Adipocyte (in vitro differentiated cells): Measurements from ENCODE around the gene CAMK1G.
A peak's percentile ranks its signal among the peaks of the same experiment; 100 is the strongest.

Source experiments
- DNase-seq: peaks from one replicate; pipeline ENCODE4 v3.0.0-alpha.2; 2015; ENCODE audit warnings: low read depth
- H3K27me3 ChIP-seq: replicated peaks from 2 replicates; pipeline ENCODE4 v1.7.0; 2013; ENCODE audit warnings: mild to moderate bottlenecking, low read length, moderate library complexity; ENCODE audit not compliant: control insufficient read depth, insufficient read depth
- H3K36me3 ChIP-seq: 2 replicates; pipeline ENCODE4 v1.7.0; 2013; ENCODE audit warnings: low read length, mild to moderate bottlenecking, moderate library complexity; ENCODE audit not compliant: control insufficient read depth, insufficient read depth, severe bottlenecking
- H3K4me1 ChIP-seq: 2 replicates; pipeline ENCODE4 v1.7.0; 2013; ENCODE audit warnings: mild to moderate bottlenecking, low read length, moderate library complexity; ENCODE audit not compliant: control insufficient read depth, insufficient read depth
- H3K4me3 ChIP-seq: 2 replicates; pipeline ENCODE4 v1.7.0; 2013; ENCODE audit warnings: mild to moderate bottlenecking, low read length, moderate library complexity
- H3K9ac ChIP-seq: 2 replicates; pipeline ENCODE4 v1.7.0; 2013; ENCODE audit warnings: mild to moderate bottlenecking, low read length, moderate library complexity
- H3K9me3 ChIP-seq: 2 replicates; pipeline ENCODE4 v1.7.0; 2013; ENCODE audit warnings: mild to moderate bottlenecking, low read length, moderate library complexity; ENCODE audit not compliant: control insufficient read depth

The CAMK1G gene

DNA sequence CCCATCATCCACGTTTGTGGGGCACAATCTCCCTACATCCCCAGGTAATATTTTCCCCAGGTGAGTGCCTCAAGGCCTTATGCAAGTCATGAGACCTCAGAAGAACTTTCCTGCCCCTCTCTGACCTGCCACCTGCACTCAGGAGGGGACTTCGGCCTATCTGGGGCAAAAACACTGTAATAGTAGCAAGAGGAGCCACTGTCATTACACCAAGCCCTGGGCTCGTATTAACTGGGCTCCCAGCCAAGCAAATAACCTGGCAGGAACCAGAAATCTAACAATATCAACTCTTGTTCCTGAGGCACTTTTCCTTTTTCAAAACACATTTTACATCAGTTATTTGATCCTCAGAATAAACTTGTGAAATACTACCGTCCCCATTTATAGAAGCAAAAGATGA is 37.8 kb downstream of the CAMK1G start:
- H3K4me1 ChIP-seq, result peaks cover 12% of the 10 kb centered on the region
- H3K36me3 ChIP-seq, result peaks cover 39% of the 10 kb centered on the region
- H3K9me3 ChIP-seq, result no peaks in the 10 kb centered on the region
- no peak overlapping the region for H3K4me3 ChIP-seq
- DNase-seq, result no peak
- H3K27me3 ChIP-seq, result no peaks in the 10 kb centered on the region
- H3K9ac ChIP-seq, result no peak overlapping the region

DNA sequence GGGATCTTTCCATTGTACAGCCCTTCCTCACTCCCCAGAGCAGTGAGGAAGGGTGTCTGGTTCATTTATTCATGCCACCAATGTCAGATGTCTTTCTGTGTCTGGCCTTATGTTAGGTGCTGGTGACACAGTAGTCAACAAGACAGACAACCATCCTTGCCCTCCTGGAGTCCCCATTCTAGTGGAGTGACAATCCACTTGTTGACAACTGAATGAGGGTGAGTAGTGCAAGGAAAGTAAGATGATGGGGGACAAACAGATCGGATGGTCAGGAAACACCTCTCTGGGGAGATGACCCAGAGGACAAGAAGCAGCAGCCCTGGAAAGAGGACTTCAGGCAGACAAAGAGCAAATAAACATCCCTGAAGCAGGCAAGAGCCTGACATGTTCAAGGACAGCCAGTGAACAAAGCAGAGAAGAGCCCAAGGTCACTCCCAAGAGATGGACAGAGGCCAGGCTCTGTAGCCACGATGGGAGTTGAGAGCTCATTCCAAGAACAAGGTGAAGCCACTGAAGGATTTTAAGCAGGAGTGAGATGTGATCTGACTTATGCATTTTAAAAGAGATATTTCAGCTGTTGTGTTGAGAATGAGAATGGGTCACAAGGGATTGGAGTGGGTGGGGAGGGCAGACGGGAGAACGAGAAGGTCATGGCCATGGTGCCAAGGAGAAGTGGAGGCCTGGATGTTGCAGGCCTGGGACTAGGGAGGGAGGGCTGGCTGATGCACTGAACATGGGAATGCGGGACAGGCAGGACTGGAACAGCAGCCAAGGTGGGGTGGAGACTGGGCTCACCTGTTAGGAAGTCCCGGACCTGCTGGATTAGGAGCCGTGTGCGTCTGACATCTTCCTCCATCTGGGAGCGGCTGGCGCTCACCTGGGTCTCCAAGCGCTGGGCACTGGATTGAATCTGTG is 38.5 kb downstream of the CAMK1G start:
- Histone ChIP-seq H3K4me3 (no peak overlapping the region), H3K4me1 (peaks cover 12% of the 10 kb centered on the region), H3K36me3 (peaks cover 31% of the 10 kb centered on the region), H3K9ac (no peak overlapping the region), H3K9me3 (no peaks in the 10 kb centered on the region), H3K27me3 (no peaks in the 10 kb centered on the region)
- DNase-seq, result no peak

DNA sequence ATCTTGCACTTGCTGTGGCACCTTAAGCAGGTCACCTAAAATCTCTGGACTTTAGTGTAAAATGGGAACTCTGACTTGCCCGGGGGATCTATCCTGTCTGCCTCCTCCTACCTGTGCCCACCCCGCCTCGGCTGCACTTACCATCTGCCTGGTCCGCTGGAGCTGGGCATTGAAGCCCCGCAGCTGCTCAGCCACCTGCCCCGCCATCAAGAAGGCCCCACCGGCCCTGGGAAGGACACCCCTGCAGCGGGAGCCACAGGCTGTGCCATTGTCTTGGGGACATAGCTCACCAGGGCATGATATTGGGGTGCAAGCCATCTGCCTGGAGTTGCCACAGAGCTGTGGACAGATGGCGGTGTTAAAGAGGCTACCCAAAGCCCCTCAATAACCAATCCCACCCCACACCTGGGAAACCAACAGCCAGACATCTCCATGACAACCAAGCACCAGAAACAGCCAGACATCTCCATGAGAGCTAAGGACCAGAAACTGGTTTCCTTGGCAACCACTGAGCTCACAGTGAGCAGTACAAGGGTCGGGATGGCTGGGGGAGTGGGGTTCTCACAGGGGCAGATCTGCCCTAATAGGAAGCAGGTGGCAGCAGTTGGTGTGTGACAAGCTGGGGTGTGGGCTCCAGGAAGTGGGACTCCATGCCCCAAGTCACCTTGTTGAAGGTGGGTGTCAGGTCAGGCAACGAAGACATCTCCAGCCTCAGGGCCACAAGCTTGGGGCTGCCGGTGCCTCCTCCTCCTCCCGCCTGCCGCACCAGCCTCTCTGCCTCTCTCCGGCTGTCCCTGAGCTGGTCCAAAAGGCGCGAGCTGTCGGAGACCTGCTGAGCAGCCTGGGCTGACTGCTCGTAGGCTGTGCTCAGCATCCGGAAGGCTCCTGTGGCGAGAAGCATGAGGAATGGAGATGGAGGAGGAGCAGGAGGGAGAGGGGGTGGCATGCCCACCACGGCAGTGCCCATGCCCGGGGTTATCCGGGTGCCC is 39.6 kb downstream of the CAMK1G start:
- Histone ChIP-seq H3K27me3 (no peaks in the 10 kb centered on the region), H3K9me3 (no peaks in the 10 kb centered on the region), H3K9ac (no peak overlapping the region), H3K36me3 (peaks cover 20% of the 10 kb centered on the region), H3K4me3 (no peak overlapping the region), H3K4me1 (peaks cover 16% of the 10 kb centered on the region)
- DNase-seq, result no peak

DNA sequence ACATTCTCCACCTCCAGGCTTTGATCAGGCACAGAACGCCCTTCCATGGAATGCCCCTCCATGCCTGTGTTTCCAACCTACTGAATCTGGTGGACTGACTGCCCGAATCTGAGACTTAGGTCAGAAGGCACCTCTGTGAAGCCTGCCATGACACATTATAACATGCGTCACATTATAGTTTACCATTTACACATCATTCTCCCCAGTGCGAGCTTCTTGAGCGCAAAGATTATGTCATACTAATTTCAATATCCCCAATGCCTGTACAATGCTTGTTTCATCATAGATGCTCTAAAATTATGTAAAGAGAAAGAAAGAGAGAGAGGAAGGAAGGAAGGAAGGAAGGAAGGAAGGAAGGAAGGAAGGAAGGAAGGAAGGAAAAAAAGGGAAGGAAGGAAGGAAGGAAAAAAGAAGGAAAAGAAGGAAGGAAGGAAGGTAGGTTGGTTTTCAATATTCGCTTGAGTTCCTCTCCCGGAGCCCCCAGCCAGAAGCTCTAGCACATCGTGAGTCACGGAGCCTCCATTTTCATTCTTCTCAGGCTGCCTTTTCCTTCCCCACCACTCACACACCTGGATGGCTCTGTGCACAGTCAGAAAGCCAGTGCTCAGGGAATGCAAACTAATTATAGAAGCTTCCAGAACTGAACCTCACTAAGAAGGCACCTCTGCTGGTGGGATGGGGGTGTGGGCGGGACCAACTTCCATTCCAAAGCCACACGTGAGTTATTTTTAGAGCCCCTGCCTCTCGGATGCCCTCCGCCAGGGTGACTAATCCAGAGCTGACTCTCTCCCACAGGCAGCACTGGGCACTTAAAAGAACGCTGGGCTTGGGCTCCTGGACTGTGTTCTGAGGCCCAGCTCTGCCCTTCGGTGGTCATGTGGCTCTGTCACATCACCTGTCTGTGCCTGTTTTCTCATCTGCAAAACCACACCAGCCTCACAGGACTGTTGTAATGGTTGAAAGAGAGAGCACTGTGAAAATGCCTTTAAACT is 41.3 kb downstream of the CAMK1G start:
- H3K36me3 ChIP-seq, result peaks cover 20% of the 10 kb centered on the region
- no peak overlapping the region for H3K4me3 ChIP-seq
- peaks cover 14% of the 10 kb centered on the region for H3K4me1 ChIP-seq
- H3K27me3 ChIP-seq, result no peaks in the 10 kb centered on the region
- no peaks in the 10 kb centered on the region for H3K9me3 ChIP-seq
- no peak overlapping the region for H3K9ac ChIP-seq
- no peak for DNase-seq

DNA sequence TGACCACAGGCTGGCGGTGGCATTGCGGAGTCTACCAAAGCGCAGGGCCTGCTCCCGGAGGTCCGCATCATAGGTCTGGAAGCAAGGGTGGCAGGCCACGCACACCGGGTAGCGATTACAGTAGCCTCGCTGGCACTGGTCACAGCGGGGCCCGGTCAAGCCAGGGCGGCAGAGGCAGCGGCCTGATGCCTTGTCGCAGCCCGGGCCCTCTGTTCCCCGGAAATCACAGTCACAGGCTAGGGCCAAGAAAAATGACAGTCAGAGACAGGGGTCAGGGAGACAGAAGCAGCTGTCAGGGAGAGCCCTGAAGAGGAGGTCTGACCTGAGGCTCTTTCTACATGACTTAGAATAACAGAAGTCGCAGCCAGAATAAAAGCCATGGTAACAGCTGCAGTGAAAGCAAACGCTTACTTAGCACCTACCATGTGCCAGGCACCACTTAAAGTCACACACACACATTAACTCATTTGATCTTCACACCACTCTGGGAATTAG is 42.3 kb downstream of the CAMK1G start:
- Histone ChIP-seq H3K27me3 (no peaks in the 10 kb centered on the region), H3K36me3 (peaks cover 20% of the 10 kb centered on the region), H3K9me3 (no peaks in the 10 kb centered on the region), H3K9ac (no peak overlapping the region), H3K4me3 (no peak overlapping the region), H3K4me1 (peaks cover 7% of the 10 kb centered on the region)
- no peak for DNase-seq

DNA sequence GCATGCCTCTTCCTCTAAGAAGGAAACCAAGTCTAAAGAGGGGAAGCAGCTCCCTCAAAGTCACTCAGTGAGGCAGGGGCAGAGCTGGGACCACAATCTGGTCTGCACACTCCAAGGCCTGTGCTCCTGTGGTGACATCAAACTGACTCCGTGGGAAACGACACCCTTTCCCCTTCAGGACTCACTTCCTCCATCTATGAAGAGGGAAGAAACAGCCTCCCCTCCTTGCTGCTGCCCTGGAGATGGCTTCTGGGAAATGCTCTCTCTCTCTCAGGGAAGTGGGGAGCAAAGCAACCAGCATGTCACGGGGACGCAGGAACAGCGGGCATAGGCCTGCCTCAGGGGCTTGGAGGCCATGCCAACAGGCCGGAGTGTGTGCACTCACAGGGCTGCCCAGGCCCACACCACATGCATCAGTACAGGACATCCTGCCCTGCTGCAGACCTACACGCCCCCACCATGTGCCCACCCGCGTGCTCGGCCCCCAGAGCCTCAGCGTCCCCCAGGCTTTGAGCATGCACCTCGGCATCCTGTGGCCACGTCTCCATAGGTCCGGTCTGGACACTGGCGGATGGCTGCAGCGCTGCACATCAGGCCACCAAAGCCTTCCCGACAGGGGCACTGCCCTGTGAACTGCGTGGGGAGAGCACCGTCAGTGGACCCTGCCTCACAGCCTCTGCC is 43.0 kb downstream of the CAMK1G start:
- peaks cover 7% of the 10 kb centered on the region for H3K4me1 ChIP-seq
- no peak overlapping the region for H3K4me3 ChIP-seq
- no peaks in the 10 kb centered on the region for H3K9me3 ChIP-seq
- DNase-seq, result no peak
- no peak overlapping the region for H3K9ac ChIP-seq
- H3K36me3 ChIP-seq, result peaks cover 20% of the 10 kb centered on the region
- H3K27me3 ChIP-seq, result no peaks in the 10 kb centered on the region

DNA sequence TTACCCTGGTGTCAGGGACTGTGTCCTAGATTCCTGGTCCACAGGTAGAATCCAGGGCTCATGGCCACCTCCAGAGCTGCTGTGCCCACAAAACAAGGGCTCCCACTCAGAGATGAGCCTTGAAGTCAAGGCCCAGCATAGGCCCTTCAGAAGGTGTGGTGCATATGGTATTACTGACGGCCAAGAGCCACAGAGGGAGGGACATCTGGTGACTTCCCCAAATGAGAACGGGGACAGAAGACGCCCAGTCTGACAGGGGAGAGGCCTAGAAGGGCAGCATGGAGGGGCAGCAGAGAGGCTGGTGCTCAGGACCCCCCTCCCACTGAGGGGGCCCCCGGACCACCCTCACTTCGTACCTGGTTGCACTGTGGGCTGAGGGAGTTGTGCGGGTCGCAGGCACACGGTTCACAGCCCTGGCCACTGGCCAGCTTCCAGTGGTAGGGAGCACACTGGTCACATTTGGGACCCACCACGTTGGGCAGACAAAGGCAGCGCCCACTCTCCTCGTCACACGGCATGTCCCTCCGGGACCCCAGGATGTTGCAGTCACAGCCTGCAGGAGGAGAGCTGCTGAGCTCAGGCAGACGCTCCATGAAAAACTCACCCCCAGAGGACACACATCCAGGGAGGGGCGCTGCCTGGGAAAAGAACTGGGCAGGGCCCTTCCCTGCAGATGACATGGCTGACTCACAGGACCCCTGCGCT is 43.7 kb downstream of the CAMK1G start:
- no peaks in the 10 kb centered on the region for H3K27me3 ChIP-seq
- H3K9ac ChIP-seq, result no peak overlapping the region
- no peak overlapping the region for H3K4me3 ChIP-seq
- H3K9me3 ChIP-seq, result no peaks in the 10 kb centered on the region
- DNase-seq, result no peak
- H3K36me3 ChIP-seq, result peaks cover 17% of the 10 kb centered on the region
- peaks cover 7% of the 10 kb centered on the region for H3K4me1 ChIP-seq

DNA sequence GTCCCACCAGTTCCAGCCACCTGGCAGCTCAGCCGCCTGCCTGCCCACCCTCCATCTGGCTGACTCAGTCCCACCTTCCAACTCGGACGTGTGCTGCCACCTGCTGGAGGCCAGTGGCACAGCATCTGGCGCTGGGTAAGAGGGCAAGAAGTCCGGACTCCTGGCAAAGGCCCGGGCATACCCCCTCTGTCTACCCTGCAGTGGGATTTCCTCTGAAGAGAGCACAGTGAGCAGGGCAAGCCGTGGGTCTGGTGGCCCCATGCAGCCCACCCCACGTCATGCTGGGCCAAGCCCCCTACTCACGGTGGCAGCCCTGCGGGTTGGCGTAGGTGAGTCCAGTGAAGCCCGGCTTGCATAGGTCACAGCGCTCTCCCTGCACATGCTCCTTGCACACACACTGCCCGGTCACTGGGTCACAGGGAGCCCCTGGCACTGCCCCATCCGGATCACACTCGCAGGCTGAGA is 44.2 kb downstream of the CAMK1G start:
- Histone ChIP-seq H3K4me3 (no peak overlapping the region), H3K27me3 (no peaks in the 10 kb centered on the region), H3K4me1 (peaks cover 7% of the 10 kb centered on the region), H3K9ac (no peak overlapping the region), H3K9me3 (no peaks in the 10 kb centered on the region), H3K36me3 (peaks cover 11% of the 10 kb centered on the region)
- DNase-seq, result peak; percentile 82

DNA sequence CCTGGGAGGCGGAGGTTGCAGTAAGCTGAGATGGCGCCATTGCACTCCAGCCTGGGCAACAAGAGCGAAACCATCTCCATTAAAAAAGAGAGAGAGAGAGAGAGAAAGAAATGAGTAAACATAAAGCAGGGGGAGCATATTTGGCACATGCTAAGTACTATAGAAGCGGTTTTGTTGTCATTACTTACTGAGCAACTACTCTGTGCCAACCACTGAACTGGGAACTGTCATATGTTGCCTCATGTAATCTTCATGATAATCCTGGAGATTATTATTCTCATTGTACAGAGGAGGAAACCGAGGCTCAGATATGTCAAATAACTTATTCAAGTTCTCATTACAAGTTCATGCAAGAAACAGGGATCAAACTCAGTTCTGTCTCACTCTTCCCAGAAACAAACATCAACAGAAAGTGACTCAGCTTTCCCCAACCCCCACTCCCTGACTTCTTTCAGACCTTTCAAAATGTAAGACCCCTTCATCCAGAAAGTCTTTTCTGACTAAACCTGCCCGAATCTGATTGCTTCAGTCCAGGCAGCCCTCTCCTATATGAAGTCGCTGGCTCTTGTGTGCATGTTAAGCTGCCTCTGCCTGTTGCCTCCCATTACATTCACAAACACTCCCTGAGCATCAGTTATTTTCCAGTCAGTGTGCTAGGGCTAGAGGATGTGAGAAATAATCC is 45.2 kb downstream of the CAMK1G start:
- Histone ChIP-seq H3K9me3 (no peaks in the 10 kb centered on the region), H3K36me3 (peaks cover 6% of the 10 kb centered on the region), H3K9ac (no peak overlapping the region), H3K4me3 (no peak overlapping the region), H3K27me3 (no peaks in the 10 kb centered on the region), H3K4me1 (peaks cover 7% of the 10 kb centered on the region)
- no peak for DNase-seq
